ENCODE measurements around the gene NOLC1.

Gene NOLC1

GRCh38 chr10:102134416-102134815 is 17.8 kb upstream of the NOLC1 start:
- peak overlapping the region; percentile 70 for H3K4me3 ChIP-seq (replicated peaks; ENCODE audit: low read depth, low read length)
- TF ChIP-seq, protein P1, sequence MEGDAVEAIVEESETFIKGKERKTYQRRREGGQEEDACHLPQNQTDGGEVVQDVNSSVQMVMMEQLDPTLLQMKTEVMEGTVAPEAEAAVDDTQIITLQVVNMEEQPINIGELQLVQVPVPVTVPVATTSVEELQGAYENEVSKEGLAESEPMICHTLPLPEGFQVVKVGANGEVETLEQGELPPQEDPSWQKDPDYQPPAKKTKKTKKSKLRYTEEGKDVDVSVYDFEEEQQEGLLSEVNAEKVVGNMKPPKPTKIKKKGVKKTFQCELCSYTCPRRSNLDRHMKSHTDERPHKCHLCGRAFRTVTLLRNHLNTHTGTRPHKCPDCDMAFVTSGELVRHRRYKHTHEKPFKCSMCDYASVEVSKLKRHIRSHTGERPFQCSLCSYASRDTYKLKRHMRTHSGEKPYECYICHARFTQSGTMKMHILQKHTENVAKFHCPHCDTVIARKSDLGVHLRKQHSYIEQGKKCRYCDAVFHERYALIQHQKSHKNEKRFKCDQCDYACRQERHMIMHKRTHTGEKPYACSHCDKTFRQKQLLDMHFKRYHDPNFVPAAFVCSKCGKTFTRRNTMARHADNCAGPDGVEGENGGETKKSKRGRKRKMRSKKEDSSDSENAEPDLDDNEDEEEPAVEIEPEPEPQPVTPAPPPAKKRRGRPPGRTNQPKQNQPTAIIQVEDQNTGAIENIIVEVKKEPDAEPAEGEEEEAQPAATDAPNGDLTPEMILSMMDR (IDR thresholded peaks at IDR 0.05; ENCODE audit: low read depth, low read length, missing control alignments): no peak
- DNase-seq (ENCODE audit: extremely low read depth, low read depth): no peak

- TF ChIP-seq, protein P1 (IDR thresholded peaks at IDR 0.05; ENCODE audit: low read depth, low read length, missing control alignments): no peak
- no peak for DNase-seq (ENCODE audit: extremely low read depth, low read depth)
- peak overlapping the region; percentile 70 for H3K4me3 ChIP-seq (replicated peaks; ENCODE audit: low read depth, low read length)
These were observed 16.1 kb upstream of the NOLC1 start for GRCh38 chr10:102135956-102136526.

- H3K4me3 ChIP-seq (replicated peaks; ENCODE audit: low read depth, low read length): no peak overlapping the region
- TF ChIP-seq, protein P1 (IDR thresholded peaks at IDR 0.05; ENCODE audit: low read depth, low read length, missing control alignments): no peak
- DNase-seq (ENCODE audit: extremely low read depth, low read depth): no peak
These were observed 12.7 kb upstream of the NOLC1 start for GRCh38 chr10:102139281-102140110.

DNA sequence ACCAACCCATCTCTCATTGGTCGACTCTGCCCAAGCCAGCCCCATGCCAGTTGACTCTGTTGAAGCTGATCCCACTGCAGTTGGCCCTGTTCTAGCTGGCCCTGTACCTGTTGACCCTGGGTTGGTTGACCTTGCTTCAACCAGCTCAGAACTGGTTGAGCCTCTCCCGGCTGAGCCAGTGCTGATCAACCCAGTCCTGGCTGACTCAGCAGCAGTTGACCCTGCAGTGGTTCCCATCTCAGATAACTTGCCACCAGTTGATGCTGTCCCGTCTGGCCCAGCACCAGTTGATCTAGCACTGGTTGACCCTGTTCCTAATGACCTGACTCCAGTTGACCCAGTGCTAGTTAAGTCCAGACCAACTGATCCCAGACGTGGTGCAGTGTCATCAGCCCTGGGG is 12.0 kb upstream of the NOLC1 start:
- TF ChIP-seq, protein P1 (IDR thresholded peaks at IDR 0.05; ENCODE audit: low read depth, low read length, missing control alignments): no peak
- DNase-seq (ENCODE audit: extremely low read depth, low read depth): no peak
- no peak overlapping the region for H3K4me3 ChIP-seq (replicated peaks; ENCODE audit: low read depth, low read length)

- H3K4me3 ChIP-seq (replicated peaks; ENCODE audit: low read depth, low read length): no peak overlapping the region
- TF ChIP-seq, protein P1 (IDR thresholded peaks at IDR 0.05; ENCODE audit: low read depth, low read length, missing control alignments): no peak
- DNase-seq (ENCODE audit: extremely low read depth, low read depth): no peak
These were observed 11.2 kb upstream of the NOLC1 start for GRCh38 chr10:102140913-102141540.

- DNase-seq (ENCODE audit: extremely low read depth, low read depth): no peak
- H3K4me3 ChIP-seq (replicated peaks; ENCODE audit: low read depth, low read length): no peak overlapping the region
- TF ChIP-seq, protein P1 (IDR thresholded peaks at IDR 0.05; ENCODE audit: low read depth, low read length, missing control alignments): no peak
These were observed 10.5 kb upstream of the NOLC1 start for GRCh38 chr10:102141583-102142107.

Measured in HFF-Myc (cell line).